ENCODE results near the gene NPAS3.
A peak's percentile ranks its signal among the peaks of the same experiment; 100 is the strongest.

NPAS3 gene

GRCh38 chr14:33499687-33500086 lies 561.0 kb downstream of the NPAS3 start:
- no peak for DNase-seq (ENCODE audit: low read depth)
- TF ChIP-seq, protein P1, sequence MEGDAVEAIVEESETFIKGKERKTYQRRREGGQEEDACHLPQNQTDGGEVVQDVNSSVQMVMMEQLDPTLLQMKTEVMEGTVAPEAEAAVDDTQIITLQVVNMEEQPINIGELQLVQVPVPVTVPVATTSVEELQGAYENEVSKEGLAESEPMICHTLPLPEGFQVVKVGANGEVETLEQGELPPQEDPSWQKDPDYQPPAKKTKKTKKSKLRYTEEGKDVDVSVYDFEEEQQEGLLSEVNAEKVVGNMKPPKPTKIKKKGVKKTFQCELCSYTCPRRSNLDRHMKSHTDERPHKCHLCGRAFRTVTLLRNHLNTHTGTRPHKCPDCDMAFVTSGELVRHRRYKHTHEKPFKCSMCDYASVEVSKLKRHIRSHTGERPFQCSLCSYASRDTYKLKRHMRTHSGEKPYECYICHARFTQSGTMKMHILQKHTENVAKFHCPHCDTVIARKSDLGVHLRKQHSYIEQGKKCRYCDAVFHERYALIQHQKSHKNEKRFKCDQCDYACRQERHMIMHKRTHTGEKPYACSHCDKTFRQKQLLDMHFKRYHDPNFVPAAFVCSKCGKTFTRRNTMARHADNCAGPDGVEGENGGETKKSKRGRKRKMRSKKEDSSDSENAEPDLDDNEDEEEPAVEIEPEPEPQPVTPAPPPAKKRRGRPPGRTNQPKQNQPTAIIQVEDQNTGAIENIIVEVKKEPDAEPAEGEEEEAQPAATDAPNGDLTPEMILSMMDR (IDR thresholded peaks at IDR 0.05; ENCODE audit: insufficient read depth, low read depth, low read length, missing control alignments) = no peak
- no peak overlapping the region for H3K4me3 ChIP-seq (ENCODE audit: low read length)

DNA sequence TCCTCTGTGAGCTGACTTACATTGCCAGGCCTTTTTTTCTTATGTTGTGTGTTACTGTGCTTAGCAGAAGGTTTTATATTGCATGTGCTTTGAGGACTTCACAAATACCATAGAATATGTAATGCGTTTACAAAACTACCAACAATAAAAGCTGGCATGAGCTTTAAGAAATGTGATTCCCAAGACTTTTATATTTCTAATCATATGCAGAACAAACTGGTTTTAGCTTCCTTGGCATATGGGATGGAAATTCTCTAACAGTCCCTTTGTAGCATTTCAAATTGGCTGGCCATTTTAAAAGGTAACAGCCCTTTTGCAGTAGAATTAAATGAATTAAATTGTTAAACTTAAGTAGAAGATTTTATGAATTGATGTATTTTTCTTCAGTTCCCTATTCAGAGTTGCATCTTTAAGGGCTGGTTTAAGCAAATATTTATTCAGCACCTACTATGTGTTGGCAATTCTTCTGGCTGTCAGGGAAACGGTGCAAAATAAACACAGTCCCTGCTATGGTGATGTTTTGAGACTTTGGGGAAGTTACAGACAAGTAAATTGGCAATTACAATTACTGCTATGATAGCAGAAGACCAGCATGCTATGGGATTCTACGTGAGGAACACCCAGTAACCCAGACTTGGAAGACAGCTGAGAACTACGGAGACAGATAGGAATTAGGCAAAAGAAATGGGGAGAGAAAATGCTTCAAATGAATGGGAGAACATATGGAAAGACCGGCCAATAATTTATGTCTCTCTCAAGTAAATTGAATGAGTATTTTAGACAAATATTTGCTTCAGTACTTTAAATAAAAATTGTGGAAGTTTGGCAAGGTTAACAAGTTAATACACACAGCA lies 565.8 kb downstream of the NPAS3 start:
- DNase-seq (ENCODE audit: low read depth) = no peak
- TF ChIP-seq, protein P1 (IDR thresholded peaks at IDR 0.05; ENCODE audit: insufficient read depth, low read depth, low read length, missing control alignments) = no peak
- H3K4me3 ChIP-seq (ENCODE audit: low read length) = no peak overlapping the region

- no peak overlapping the region for H3K4me3 ChIP-seq (ENCODE audit: low read length)
- TF ChIP-seq, protein P1 (IDR thresholded peaks at IDR 0.05; ENCODE audit: insufficient read depth, low read depth, low read length, missing control alignments) = no peak
- DNase-seq (ENCODE audit: low read depth) = no peak
Observed at GRCh38 chr14:33505266-33505962, 566.7 kb downstream of the NPAS3 start.

DNA sequence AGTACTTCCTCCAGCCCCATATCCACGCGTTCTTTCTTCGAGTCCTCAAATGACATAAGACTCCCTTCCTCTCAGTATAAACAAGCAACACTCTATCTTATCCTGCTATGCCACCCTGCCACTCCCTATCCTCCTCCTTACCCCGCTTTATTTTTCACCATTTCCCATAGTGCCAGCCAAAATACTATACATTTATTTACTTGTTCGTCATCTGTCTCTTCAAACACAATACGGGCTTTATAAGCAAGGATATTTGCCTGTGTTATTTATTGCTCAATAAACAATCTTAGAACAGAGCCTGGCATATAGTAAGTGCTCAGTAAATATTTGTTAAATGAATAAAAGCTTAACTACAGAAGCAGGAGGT lies 567.3 kb downstream of the NPAS3 start:
- TF ChIP-seq, protein P1 (IDR thresholded peaks at IDR 0.05; ENCODE audit: insufficient read depth, low read depth, low read length, missing control alignments) = no peak
- DNase-seq (ENCODE audit: low read depth) = no peak
- no peak overlapping the region for H3K4me3 ChIP-seq (ENCODE audit: low read length)

- H3K4me3 ChIP-seq (ENCODE audit: low read length) = no peak overlapping the region
- no peak for DNase-seq (ENCODE audit: low read depth)
- TF ChIP-seq, protein P1 (IDR thresholded peaks at IDR 0.05; ENCODE audit: insufficient read depth, low read depth, low read length, missing control alignments) = no peak
Observed at GRCh38 chr14:33508126-33509062, 569.7 kb downstream of the NPAS3 start.

DNA sequence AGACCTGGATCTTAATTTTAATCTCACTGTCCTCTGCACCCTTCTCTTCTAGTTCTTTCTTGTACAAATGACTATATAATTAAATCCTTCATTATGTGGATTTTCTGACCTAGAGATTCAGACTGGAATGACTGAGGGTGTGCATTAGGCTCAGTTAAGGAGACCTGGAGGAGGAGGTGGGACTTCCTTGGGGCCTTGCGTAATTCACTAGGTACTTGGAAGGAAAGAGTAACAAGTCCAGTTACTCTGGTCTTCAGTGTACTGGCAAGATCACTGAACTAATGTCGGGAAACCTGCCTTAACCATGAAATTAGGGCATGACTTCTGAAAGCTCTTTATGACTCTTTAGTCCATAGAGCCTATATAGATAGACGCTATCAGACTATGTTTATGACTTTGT lies 570.8 kb downstream of the NPAS3 start:
- TF ChIP-seq, protein P1 (IDR thresholded peaks at IDR 0.05; ENCODE audit: insufficient read depth, low read depth, low read length, missing control alignments) = no peak
- H3K4me3 ChIP-seq (ENCODE audit: low read length) = no peak overlapping the region
- DNase-seq (ENCODE audit: low read depth) = peak; percentile 47

Data from epithelial cell of esophagus (primary cell).